Tibial nerve (tissue), 4 donors: ENCODE results near the gene KRT23. TPM values are rescaled to one million over a fixed set of nuclear protein-coding genes. Genes with fewer than 3 reads are reported as not detected.

Experiments
- DNase-seq, 2 donors: peaks; one replicate each; pipeline ENCODE4 v3.0.0-alpha.2; 2019; ENCODE audit warnings: low spot score in 2 of 2
- H3K27ac ChIP-seq, 4 donors: fragments of 200-600 bp; sonication (generic) in 3 of 4; one replicate each; pipeline ENCODE4 v1.5.1; 2017 to 2019; ENCODE audit warnings: mild to moderate bottlenecking in 1 of 4
- H3K27me3 ChIP-seq, 2 donors: fragments of 200-600 bp; sonication (generic) in 1 of 2; one replicate each; pipeline versions ENCODE4 v1.5.1 to v1.6.0; 2017 to 2019
- H3K36me3 ChIP-seq, 3 donors: fragments of 200-600 bp; sonication (generic); one replicate each; pipeline ENCODE4 v1.5.1; 2018 to 2019
- H3K4me1 ChIP-seq, 4 donors: fragments of 200-600 bp; sonication (generic) in 3 of 4; one replicate each; pipeline ENCODE4 v1.5.1; 2017 to 2019
- H3K4me3 ChIP-seq, 4 donors: fragments of 200-600 bp; sonication (generic) in 3 of 4; one replicate each; pipeline ENCODE4 v1.5.1; 2017 to 2019; ENCODE audit warnings: mild to moderate bottlenecking in 1 of 4, moderate library complexity in 1 of 4
- H3K9me3 ChIP-seq, 4 donors: fragments of 200-600 bp; sonication (generic) in 3 of 4; one replicate each; pipeline ENCODE4 v1.5.1; 2017 to 2019
- EP300 ChIP-seq, 2 donors: sonication (generic); formaldehyde crosslinking; IDR thresholded peaks; one replicate each; pipeline ENCODE4 v1.6.1; 2017; ENCODE audit warnings: antibody characterized with exemption in 2 of 2, mild to moderate bottlenecking in 1 of 2
- POLR2A ChIP-seq, 2 donors: fragments of 450-650 bp; IDR thresholded peaks; one replicate each; pipeline ENCODE4 v1.6.1; 2017; ENCODE audit warnings: antibody characterized with exemption in 2 of 2, mild to moderate bottlenecking in 2 of 2, moderate library complexity in 2 of 2
- WGBS, 2 donors: methylation state at CpG; one replicate each; pipeline ENCODE4 v1.1.5; 2018; 5-methylcytosine and 5-hydroxymethylcytosine counted together
- total RNA-seq, 4 donors: library from RNA; depleted of rRNA; stranded (reverse); fragments of >200 nt; gene quantifications; one replicate each; pipeline ENCODE4 v1.1.0, GENCODE V29; 2016
- TF ChIP-seq, protein P1 (sequence below), 5 experiments: fragments of 200-600 bp in 3 of 5; fragments of 450-650 bp in 2 of 5; sonication (generic) in 3 of 5; IDR thresholded peaks; one replicate each; pipeline ENCODE4 v1.5.1; 2016 to 2019; ENCODE audit warnings: antibody characterized with exemption in 5 of 5, mild to moderate bottlenecking in 3 of 5, moderate library complexity in 2 of 5

The KRT23 gene
- total RNA-seq, 4 donors from 2014 or later: not detected

DNA sequence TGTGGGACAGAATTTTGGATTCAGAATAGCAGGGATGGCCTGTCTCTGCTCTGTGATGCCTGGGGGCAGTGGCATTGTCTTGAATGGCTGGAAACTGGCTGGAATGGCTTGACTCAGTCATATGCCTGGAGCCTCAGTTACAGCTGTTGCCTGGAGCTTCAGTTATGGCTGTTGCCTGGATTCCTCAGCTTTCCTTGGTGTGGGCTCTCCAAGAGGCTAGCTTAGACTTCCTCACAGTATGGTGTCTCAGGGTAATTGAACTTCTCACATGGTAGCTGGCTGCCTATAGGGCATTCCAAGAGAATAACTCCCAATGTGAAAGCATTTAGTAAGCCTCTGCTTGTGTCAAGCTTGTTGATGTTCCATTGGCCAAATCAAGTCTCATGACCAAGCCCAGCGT lies 21.1 kb downstream of the KRT23 start:
- Histone ChIP-seq H3K9me3 (no peaks in the 10 kb centered on the region), H3K4me1 (peaks cover 0 to 7% (median 3%) of the 10 kb centered on the region in 4 donors), H3K27me3 (no peaks in the 10 kb centered on the region), H3K36me3 (no peaks in the 10 kb centered on the region), H3K4me3 (no peak overlapping the region), H3K27ac (no peak overlapping the region)
- 47 to 93% methylated on average over 1 of the region's 1 CpG for WGBS, 2 donors
- TF ChIP-seq EP300 (IDR thresholded peaks at IDR 0.05) (no peak), POLR2A (IDR thresholded peaks at IDR 0.05) (no peak)
- TF ChIP-seq, protein P1, sequence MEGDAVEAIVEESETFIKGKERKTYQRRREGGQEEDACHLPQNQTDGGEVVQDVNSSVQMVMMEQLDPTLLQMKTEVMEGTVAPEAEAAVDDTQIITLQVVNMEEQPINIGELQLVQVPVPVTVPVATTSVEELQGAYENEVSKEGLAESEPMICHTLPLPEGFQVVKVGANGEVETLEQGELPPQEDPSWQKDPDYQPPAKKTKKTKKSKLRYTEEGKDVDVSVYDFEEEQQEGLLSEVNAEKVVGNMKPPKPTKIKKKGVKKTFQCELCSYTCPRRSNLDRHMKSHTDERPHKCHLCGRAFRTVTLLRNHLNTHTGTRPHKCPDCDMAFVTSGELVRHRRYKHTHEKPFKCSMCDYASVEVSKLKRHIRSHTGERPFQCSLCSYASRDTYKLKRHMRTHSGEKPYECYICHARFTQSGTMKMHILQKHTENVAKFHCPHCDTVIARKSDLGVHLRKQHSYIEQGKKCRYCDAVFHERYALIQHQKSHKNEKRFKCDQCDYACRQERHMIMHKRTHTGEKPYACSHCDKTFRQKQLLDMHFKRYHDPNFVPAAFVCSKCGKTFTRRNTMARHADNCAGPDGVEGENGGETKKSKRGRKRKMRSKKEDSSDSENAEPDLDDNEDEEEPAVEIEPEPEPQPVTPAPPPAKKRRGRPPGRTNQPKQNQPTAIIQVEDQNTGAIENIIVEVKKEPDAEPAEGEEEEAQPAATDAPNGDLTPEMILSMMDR (IDR thresholded peaks at IDR 0.05): no peak
- no peak for DNase-seq

- no peak for DNase-seq
- Histone ChIP-seq H3K27ac (peak overlapping the region in 1 of 4 donors; percentile 33), H3K36me3 (no peaks in the 10 kb centered on the region), H3K27me3 (no peaks in the 10 kb centered on the region), H3K4me3 (no peak overlapping the region), H3K4me1 (peaks cover 0 to 12% (median 3%) of the 10 kb centered on the region in 4 donors), H3K9me3 (no peaks in the 10 kb centered on the region)
- TF ChIP-seq, protein P1 (IDR thresholded peaks at IDR 0.05): no peak
- TF ChIP-seq EP300 (IDR thresholded peaks at IDR 0.05) (no peak), POLR2A (IDR thresholded peaks at IDR 0.05) (no peak)
- WGBS, 2 donors: 42 to 45% methylated on average over 2 of the region's 2 CpGs
These were observed 21.7 kb downstream of the KRT23 start for GRCh38 chr17:40915721-40916256.

DNA sequence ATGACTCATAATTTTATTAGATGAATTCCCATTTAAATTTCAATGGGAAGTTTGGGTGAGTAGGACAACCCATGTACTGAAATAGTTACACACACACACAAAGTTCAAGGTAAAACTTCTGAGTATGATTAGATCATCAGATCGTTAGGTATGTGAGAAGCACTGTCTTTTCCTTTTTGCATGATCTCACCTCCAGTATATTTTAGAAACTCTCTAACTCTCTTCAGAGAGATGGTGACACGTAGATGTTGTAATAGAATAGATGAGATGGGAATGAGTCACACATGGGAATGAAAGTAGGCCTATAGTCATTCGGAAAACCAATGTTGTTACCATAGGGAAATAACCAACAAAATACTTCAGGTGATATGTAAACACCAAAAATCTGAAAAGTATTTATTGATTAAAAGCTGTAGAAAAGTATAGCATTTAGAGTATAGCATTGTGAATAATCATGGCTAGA lies 22.2 kb downstream of the KRT23 start:
- TF ChIP-seq POLR2A (IDR thresholded peaks at IDR 0.05): no peak
- no peak for TF ChIP-seq EP300 (IDR thresholded peaks at IDR 0.05)
- TF ChIP-seq, protein P1 (IDR thresholded peaks at IDR 0.05): no peak
- H3K27me3 ChIP-seq: no peaks in the 10 kb centered on the region
- peak overlapping the region in 1 of 4 donors; percentile 33 for H3K27ac ChIP-seq
- H3K36me3 ChIP-seq: no peaks in the 10 kb centered on the region
- no peaks in the 10 kb centered on the region for H3K9me3 ChIP-seq
- 73 to 74% methylated on average over 3 of the region's 3 CpGs for WGBS, 2 donors
- no peak for DNase-seq
- H3K4me3 ChIP-seq: no peak overlapping the region
- H3K4me1 ChIP-seq: peaks cover 0 to 18% (median 3%) of the 10 kb centered on the region in 4 donors

DNA sequence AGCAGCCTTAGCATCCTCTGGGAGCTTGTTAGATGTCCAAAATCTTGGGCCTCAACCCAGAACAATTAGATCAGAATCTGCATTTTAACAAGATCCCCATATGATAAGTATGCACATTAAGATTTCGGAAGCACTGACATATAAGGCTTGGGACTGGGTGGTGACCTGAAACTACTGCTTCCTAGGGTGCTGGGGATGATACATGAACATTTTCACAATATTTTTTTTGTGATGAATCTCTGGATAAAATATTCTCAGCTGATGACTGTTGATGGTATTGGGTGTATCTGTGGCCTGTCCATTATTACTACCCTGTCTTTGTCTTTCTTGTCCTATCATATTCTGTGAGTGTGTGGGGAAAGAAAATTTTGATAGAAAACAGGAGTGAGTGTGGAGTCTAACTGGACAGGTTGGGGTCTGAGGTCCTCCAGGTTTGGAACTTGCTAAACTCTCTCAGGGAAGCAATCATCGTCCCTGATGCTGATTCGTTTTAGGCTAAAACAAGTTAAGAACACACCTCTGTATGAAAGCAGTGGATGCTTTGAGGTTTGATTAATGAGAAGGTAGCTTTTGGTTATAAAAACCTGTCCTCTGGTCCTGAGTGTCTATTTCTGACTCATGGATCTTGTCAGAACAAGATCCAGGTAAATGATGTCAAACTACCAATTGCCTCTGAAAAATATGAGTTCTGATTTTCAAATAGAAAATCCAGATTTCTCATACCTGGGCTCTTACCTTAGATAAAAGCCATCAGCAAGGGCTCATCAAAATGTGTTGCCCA lies 23.2 kb downstream of the KRT23 start:
- no peak overlapping the region for H3K27ac ChIP-seq
- no peaks in the 10 kb centered on the region for H3K27me3 ChIP-seq
- no peaks in the 10 kb centered on the region for H3K36me3 ChIP-seq
- TF ChIP-seq EP300 (IDR thresholded peaks at IDR 0.05) (no peak), POLR2A (IDR thresholded peaks at IDR 0.05) (no peak)
- TF ChIP-seq, protein P1 (IDR thresholded peaks at IDR 0.05): no peak
- no peaks in the 10 kb centered on the region for H3K9me3 ChIP-seq
- no peak overlapping the region for H3K4me3 ChIP-seq
- H3K4me1 ChIP-seq: peaks cover 0 to 26% (median 5%) of the 10 kb centered on the region in 4 donors
- DNase-seq: no peak
- 84 to 98% methylated on average over 3 of the region's 3 CpGs for WGBS, 2 donors
